PC-9 (cell line): ENCODE results near the gene WDR48. TPM values are rescaled to one million over a fixed set of nuclear protein-coding genes. Genes with fewer than 3 reads are reported as not detected.

Experiments
- BruUV-seq: library from RNA; stranded (reverse); fragments of 400-500 nt; replicated peaks from 2 replicates; lab custom pipeline; 2021; lab: Mats Ljungman, UMichigan
- CTCF ChIA-PET: fragments of 300-600 bp; sonication (Branson Sonifier 250); formaldehyde crosslinking; loops from one replicate; lab custom pipeline; 2022; ENCODE audit warnings: antibody characterized with exemption; lab: Charles Lee
- POLR2A ChIA-PET: fragments of 300-600 bp; sonication (Branson Sonifier 250); formaldehyde crosslinking; loops from one replicate; lab custom pipeline; 2022; ENCODE audit warnings: antibody characterized with exemption; ENCODE audit not compliant: unreplicated experiment; lab: Charles Lee
- DNase-seq, 2 experiments: peaks; one replicate each; pipeline versions ENCODE4 v3.0.0 to v3.0.0-alpha.2; 2015 to 2022; ENCODE audit warnings: mixed read lengths in 1 of 2
- H2AFZ ChIP-seq: fragments of 200-600 bp; sonication (generic); 2 replicates; pipeline ENCODE4 v1.8.1; 2017; ENCODE audit warnings: antibody characterized with exemption
- H3F3A ChIP-seq: fragments of 200-600 bp; sonication (generic); 2 replicates; pipeline ENCODE4 v1.8.1; 2017; ENCODE audit warnings: antibody characterized with exemption, mild to moderate bottlenecking, low read depth; ENCODE audit not compliant: insufficient read depth
- H3K27ac ChIP-seq: fragments of 200-600 bp; sonication (generic); 2 replicates; pipeline ENCODE4 v1.6.1; 2016; ENCODE audit warnings: mixed run types
- H3K27me3 ChIP-seq: fragments of 200-600 bp; sonication (generic); 2 replicates; pipeline ENCODE4 v1.6.1; 2016; ENCODE audit warnings: low read depth, mixed run types; ENCODE audit not compliant: insufficient read depth
- H3K36me3 ChIP-seq: fragments of 200-600 bp; sonication (generic); 2 replicates; pipeline ENCODE4 v1.6.1; 2016; ENCODE audit warnings: low read depth, mixed run types
- H3K4me1 ChIP-seq: fragments of 200-600 bp; sonication (generic); replicated peaks from 2 replicates; pipeline ENCODE4 v1.6.1; 2016; ENCODE audit warnings: mixed run types; ENCODE audit not compliant: insufficient read depth
- H3K4me2 ChIP-seq: fragments of 200-600 bp; sonication (generic); 2 replicates; pipeline ENCODE4 v1.6.1; 2017; ENCODE audit warnings: mixed run types
- H3K4me3 ChIP-seq: fragments of 200-600 bp; sonication (generic); 2 replicates; pipeline ENCODE4 v1.6.1; 2016; ENCODE audit warnings: mixed run types
- H3K79me2 ChIP-seq: fragments of 200-600 bp; sonication (generic); 2 replicates; pipeline ENCODE4 v1.6.1; 2017; ENCODE audit warnings: low read depth, mixed run types
- H3K9me2 ChIP-seq: fragments of 200-600 bp; sonication (generic); 2 replicates; pipeline ENCODE4 v1.8.1; 2017; ENCODE audit warnings: mild to moderate bottlenecking; ENCODE audit not compliant: insufficient read depth
- H3K9me3 ChIP-seq: fragments of 200-600 bp; sonication (generic); 2 replicates; pipeline ENCODE4 v1.8.1; 2016; ENCODE audit warnings: low read depth; ENCODE audit not compliant: insufficient read depth
- H4K20me1 ChIP-seq: fragments of 200-600 bp; sonication (generic); 2 replicates; pipeline ENCODE4 v1.8.1; 2017; ENCODE audit not compliant: insufficient read depth
- CTCF ChIP-seq: fragments of 200-600 bp; sonication (generic); conservative IDR thresholded peaks from 2 replicates; pipeline ENCODE4 v1.6.1; 2017; ENCODE audit warnings: mixed run types, antibody characterized with exemption, mild to moderate bottlenecking, moderate library complexity
- EZH2 ChIP-seq: fragments of 200-600 bp; sonication (generic); IDR thresholded peaks from 2 replicates; pipeline ENCODE4 v1.8.0; 2017; ENCODE audit warnings: antibody characterized with exemption, low read depth
- intact Hi-C: fragments of 100-400 bp; cut with micrococcal nuclease; formaldehyde crosslinking; loops from one replicate; pipeline ENCODE4 v1.10.0; 2022; ENCODE audit not compliant: unreplicated experiment
- total RNA-seq: library from RNA; stranded (reverse); gene quantifications from 2 replicates; pipeline ENCODE4 v1.2.3, GENCODE V29; 2021

The WDR48 gene
- total RNA-seq, 1 experiment from 2014 or later = 31.2 TPM

GRCh38 chr3:39139442-39139841 lies 87.6 kb downstream of the WDR48 start:
- no peaks in the 10 kb centered on the region for H3K9me2 ChIP-seq
- H3K9me3 ChIP-seq = no peaks in the 10 kb centered on the region
- no peaks in the 10 kb centered on the region for H4K20me1 ChIP-seq
- H3K79me2 ChIP-seq = 0 out of 2 replicates have a peak, but pooled peaks cover 5% of the 10 kb centered on the region
- DNase-seq = no peak
- H3K27me3 ChIP-seq = no peaks in the 10 kb centered on the region
- H3K27ac ChIP-seq = no peak overlapping the region
- POLR2A ChIA-PET = no interaction called here
- no peak overlapping the region for H2AFZ ChIP-seq
- no peak overlapping the region for H3K4me2 ChIP-seq
- no peak for TF ChIP-seq CTCF
- TF ChIP-seq EZH2 = no peak
- H3K36me3 ChIP-seq = no peaks in the 10 kb centered on the region
- intact Hi-C loops = no loop called here
- BruUV-seq = no TSS peak
- peaks cover 32% of the 10 kb centered on the region for H3F3A ChIP-seq
- CTCF ChIA-PET = no interaction called here
- H3K4me3 ChIP-seq = no peak overlapping the region
- H3K4me1 ChIP-seq = peaks cover 44% of the 10 kb centered on the region

- TF ChIP-seq EZH2 (no peak), CTCF (no peak)
- peak in 1 of 2 experiments; percentile 50 for DNase-seq
- H3K9me3 ChIP-seq = no peaks in the 10 kb centered on the region
- peak overlapping the region; percentile 76 for H3K4me2 ChIP-seq
- H3K4me3 ChIP-seq = no peak overlapping the region
- no peak overlapping the region for H2AFZ ChIP-seq
- peak overlapping the region; percentile 77 for H3K27ac ChIP-seq
- H3K4me1 ChIP-seq = peaks cover 44% of the 10 kb centered on the region
- BruUV-seq = no TSS peak
- ChIA-PET POLR2A (interaction anchor here (0.6 to 0.9 kb wide), 2 partner anchors 15 to 37 kb away, joined by 3 to 32 read pairs; no protein-coding TSS in a partner anchor), CTCF (no interaction called here)
- H3K9me2 ChIP-seq = no peaks in the 10 kb centered on the region
- no peaks in the 10 kb centered on the region for H3K36me3 ChIP-seq
- no peaks in the 10 kb centered on the region for H3K27me3 ChIP-seq
- H3F3A ChIP-seq = peaks cover 32% of the 10 kb centered on the region
- H3K79me2 ChIP-seq = peaks cover 5% of the 10 kb centered on the region; the same call in 1 of the 2 replicates
- intact Hi-C loops = loop anchor here (2.0 to 10.0 kb wide), 2 partner anchors 34 to 1196 kb away; partner anchors contain the start of genes GORASP1 and TTC21A
- no peaks in the 10 kb centered on the region for H4K20me1 ChIP-seq
These were observed 88.6 kb downstream of the WDR48 start for GRCh38 chr3:39140341-39140971.

GRCh38 chr3:39141171-39141995 lies 89.6 kb downstream of the WDR48 start:
- intact Hi-C loops = loop anchor here (1.0 to 10.0 kb wide), 5 partner anchors 10 to 1197 kb away; partner anchors contain the start of genes GORASP1 and TTC21A
- POLR2A ChIA-PET = interaction anchor here (0.6 to 1.1 kb wide), 4 partner anchors 8 to 37 kb away, joined by 3 to 32 read pairs (median 16); no protein-coding TSS in a partner anchor
- H3K27me3 ChIP-seq = no peaks in the 10 kb centered on the region
- H3K4me3 ChIP-seq = no peak overlapping the region; the same call in 1 of the 2 replicates
- no peaks in the 10 kb centered on the region for H3K9me2 ChIP-seq
- peaks cover 13% of the 10 kb centered on the region for H3K79me2 ChIP-seq
- no peak overlapping the region for H2AFZ ChIP-seq
- peak overlapping the region; percentile 76 for H3K4me2 ChIP-seq
- no TSS peak for BruUV-seq
- no peaks in the 10 kb centered on the region for H4K20me1 ChIP-seq
- CTCF ChIA-PET = no interaction called here
- DNase-seq = peak; percentile 92 to 97
- H3K36me3 ChIP-seq = no peaks in the 10 kb centered on the region
- no peaks in the 10 kb centered on the region for H3K9me3 ChIP-seq
- H3K27ac ChIP-seq = peak overlapping the region; percentile 77
- peaks cover 52% of the 10 kb centered on the region for H3K4me1 ChIP-seq
- TF ChIP-seq CTCF (no peak), EZH2 (no peak)
- H3F3A ChIP-seq = peaks cover 37% of the 10 kb centered on the region
